NCI-H146 treated with DMSO at 0.1 percent for 48 hours (cell line): ENCODE measurements around the gene SULT1B1.

Source experiments
- DNase-seq: peaks from one replicate; lab custom pipeline; 2025; ENCODE audit not compliant: unreplicated experiment; lab: John Stamatoyannopoulos, UW

The SULT1B1 gene

GRCh38 chr4:69750346-69750745, 10.1 kb downstream of the SULT1B1 start:
- DNase-seq = no peak

- DNase-seq = no peak
These were observed 10.6 kb downstream of the SULT1B1 start for GRCh38 chr4:69749771-69750170.

- DNase-seq = no peak
These were observed 12.2 kb downstream of the SULT1B1 start for GRCh38 chr4:69748173-69748572.

GRCh38 chr4:69744157-69744478, 16.3 kb downstream of the SULT1B1 start:
- no peak for DNase-seq

GRCh38 chr4:69743476-69744156, 16.8 kb downstream of the SULT1B1 start:
- DNase-seq = no peak

GRCh38 chr4:69742596-69742995, 17.8 kb downstream of the SULT1B1 start:
- DNase-seq = no peak

GRCh38 chr4:69738872-69739271, 21.5 kb downstream of the SULT1B1 start:
- DNase-seq = no peak

GRCh38 chr4:69735119-69735518, 25.3 kb downstream of the SULT1B1 start:
- no peak for DNase-seq

- DNase-seq = no peak
These were observed 28.6 kb downstream of the SULT1B1 start for GRCh38 chr4:69731847-69732246.

- no peak for DNase-seq
These were observed 29.2 kb downstream of the SULT1B1 start for GRCh38 chr4:69731241-69731640.

GRCh38 chr4:69730002-69730401, 30.4 kb downstream of the SULT1B1 start:
- DNase-seq = no peak

- DNase-seq = no peak
These were observed 32.5 kb downstream of the SULT1B1 start for GRCh38 chr4:69727926-69728325.

- DNase-seq = no peak
These were observed 33.0 kb downstream of the SULT1B1 start for GRCh38 chr4:69727426-69727825.

- no peak for DNase-seq
These were observed 33.4 kb downstream of the SULT1B1 start for GRCh38 chr4:69726971-69727370.

- DNase-seq = no peak
These were observed 41.8 kb downstream of the SULT1B1 start for GRCh38 chr4:69718396-69719271.

GRCh38 chr4:69717778-69718177, 42.6 kb downstream of the SULT1B1 start:
- no peak for DNase-seq

GRCh38 chr4:69716654-69717053, 43.8 kb downstream of the SULT1B1 start:
- no peak for DNase-seq

- no peak for DNase-seq
These were observed 46.3 kb downstream of the SULT1B1 start for GRCh38 chr4:69714086-69714485.

GRCh38 chr4:69713593-69713992, 46.8 kb downstream of the SULT1B1 start:
- no peak for DNase-seq

GRCh38 chr4:69710580-69710979, 49.8 kb downstream of the SULT1B1 start:
- DNase-seq = no peak

GRCh38 chr4:69708211-69708610, 52.2 kb downstream of the SULT1B1 start:
- DNase-seq = no peak

- DNase-seq = no peak
These were observed 52.6 kb downstream of the SULT1B1 start for GRCh38 chr4:69707807-69708206.

- DNase-seq = no peak
These were observed 58.2 kb downstream of the SULT1B1 start for GRCh38 chr4:69702201-69702600.
